Muscle of back (tissue), 11 donors: ENCODE data around the gene PKNOX2. TPM values are rescaled to one million over a fixed set of nuclear protein-coding genes. Genes with fewer than 3 reads are reported as not detected.
A peak's percentile ranks its signal among the peaks of the same experiment; 100 is the strongest.

Source experiments
- DNase-seq, 3 donors: peaks; one replicate each; pipeline versions ENCODE4 v3.0.0 to v3.0.0-alpha.2; 2013
- polyA plus RNA-seq, 10 donors: library from polyadenylated mRNA; unstranded; fragments of 120-200 nt; gene quantifications; one replicate each; pipeline ENCODE4 v1.2.1, GENCODE V29; 2013; ENCODE audit not compliant: insufficient read length in 10 of 10

Gene PKNOX2
- polyA plus RNA-seq, 10 donors, result 18.8 to 27.9 (median 24.1) TPM

GRCh38 chr11:125258291-125259032, 93.9 kb downstream of the PKNOX2 start:
- no peak for DNase-seq

- peak in 1 of 3 donors; percentile 37 for DNase-seq
Observed at GRCh38 chr11:125261588-125261987, 97.0 kb downstream of the PKNOX2 start.

GRCh38 chr11:125262194-125262829, 97.8 kb downstream of the PKNOX2 start:
- peak in 1 of 3 donors; percentile 40 for DNase-seq

GRCh38 chr11:125262830-125263218, 98.3 kb downstream of the PKNOX2 start:
- DNase-seq, result no peak

- peak; percentile 87 to 95 (median 90) for DNase-seq
Observed at GRCh38 chr11:125263268-125263790, 98.8 kb downstream of the PKNOX2 start.

- DNase-seq, result peak in 1 of 3 donors; percentile 46
Observed at GRCh38 chr11:125264100-125265022, 99.8 kb downstream of the PKNOX2 start.

GRCh38 chr11:125267548-125267947, 103.0 kb downstream of the PKNOX2 start:
- no peak for DNase-seq

GRCh38 chr11:125268611-125269010, 104.1 kb downstream of the PKNOX2 start:
- DNase-seq, result no peak

- DNase-seq, result no peak
Observed at GRCh38 chr11:125270106-125270505, 105.6 kb downstream of the PKNOX2 start.

GRCh38 chr11:125270711-125271110, 106.2 kb downstream of the PKNOX2 start:
- DNase-seq, result no peak

GRCh38 chr11:125271483-125272091, 107.0 kb downstream of the PKNOX2 start:
- peak in 1 of 3 donors; percentile 31 for DNase-seq

- peak in 1 of 3 donors; percentile 44 for DNase-seq
Observed at GRCh38 chr11:125272092-125272491, 107.5 kb downstream of the PKNOX2 start.

GRCh38 chr11:125272821-125273220, 108.3 kb downstream of the PKNOX2 start:
- DNase-seq, result peak in 1 of 3 donors; percentile 25

GRCh38 chr11:125273519-125274000, 109.0 kb downstream of the PKNOX2 start:
- no peak for DNase-seq

GRCh38 chr11:125274309-125274708, 109.8 kb downstream of the PKNOX2 start:
- DNase-seq, result no peak

- DNase-seq, result no peak
Observed at GRCh38 chr11:125274774-125275173, 110.2 kb downstream of the PKNOX2 start.

GRCh38 chr11:125275905-125276618, 111.5 kb downstream of the PKNOX2 start:
- no peak for DNase-seq

- no peak for DNase-seq
Observed at GRCh38 chr11:125276619-125276976, 112.0 kb downstream of the PKNOX2 start.

- DNase-seq, result no peak
Observed at GRCh38 chr11:125279676-125280418, 115.3 kb downstream of the PKNOX2 start.

- no peak for DNase-seq
Observed at GRCh38 chr11:125280646-125281045, 116.1 kb downstream of the PKNOX2 start.
